ENCODE measurements around the gene GNG4.

Gene GNG4

DNA sequence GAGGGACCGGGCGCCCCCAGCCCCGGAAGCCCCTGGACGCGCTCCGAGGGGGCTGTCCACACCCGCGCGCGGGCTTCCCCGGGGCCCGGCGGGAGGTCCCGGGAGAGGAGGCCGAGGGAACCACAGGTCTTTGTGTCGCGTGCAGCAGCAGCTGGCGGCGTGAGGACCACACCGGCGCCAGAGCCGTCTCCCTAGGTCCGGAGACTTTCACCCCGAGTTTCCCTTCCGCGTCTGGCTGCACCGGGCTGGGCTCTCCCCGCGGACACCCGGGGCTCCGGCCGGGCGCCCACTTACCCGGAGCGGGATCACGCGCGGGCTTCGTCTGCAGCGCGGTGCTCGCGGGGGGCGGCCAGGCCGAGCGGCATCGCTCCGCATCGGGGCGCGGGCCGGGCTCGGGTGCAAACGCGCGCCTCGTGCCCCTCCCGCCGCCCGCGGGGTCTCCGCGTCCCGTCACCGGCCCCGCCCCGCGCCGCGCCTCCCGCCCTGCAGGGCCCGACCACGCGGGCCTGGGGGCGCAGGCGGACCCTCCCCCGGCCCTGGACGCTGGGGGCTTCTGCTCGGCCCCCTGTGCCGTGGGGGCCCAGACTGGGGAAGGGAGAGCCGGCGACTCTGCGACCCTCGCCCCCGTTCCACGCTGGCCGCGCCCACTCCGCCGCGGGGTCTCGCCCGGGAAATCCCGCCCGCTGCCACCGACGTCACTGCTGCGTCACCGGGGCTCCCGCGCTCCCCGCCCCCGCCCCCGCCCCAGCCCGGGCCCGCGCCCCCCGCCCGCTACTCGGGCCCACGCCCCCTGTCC is at the start of gene GNG4:
Gene GNG4 (minus strand): TSS at position 417 of the 796 bp plus-strand sequence. CDS start 65,946 bp downstream, outside the sequence.
- no peak for DNase-seq (ENCODE audit: low read depth)

DNA sequence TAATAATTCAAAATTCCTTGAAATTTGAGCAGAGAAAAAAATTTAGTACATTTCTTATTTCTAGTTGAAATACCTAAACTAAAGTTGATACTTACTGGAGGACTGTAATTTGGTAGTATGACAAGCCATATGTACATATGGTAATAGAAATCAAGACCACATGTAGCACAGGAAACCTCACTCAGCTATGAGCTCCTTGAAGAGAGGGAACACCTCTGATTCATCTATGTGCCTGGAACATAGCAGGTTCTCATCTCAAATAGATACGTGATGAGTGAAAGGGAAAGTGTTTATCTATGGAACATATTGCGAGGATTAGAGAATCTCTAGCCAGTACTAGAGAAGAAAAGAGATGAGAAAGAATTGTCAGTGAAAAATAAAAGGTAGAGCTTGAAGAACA is 47.9 kb upstream of the GNG4 start:
- no peak for DNase-seq (ENCODE audit: low read depth)

DNA sequence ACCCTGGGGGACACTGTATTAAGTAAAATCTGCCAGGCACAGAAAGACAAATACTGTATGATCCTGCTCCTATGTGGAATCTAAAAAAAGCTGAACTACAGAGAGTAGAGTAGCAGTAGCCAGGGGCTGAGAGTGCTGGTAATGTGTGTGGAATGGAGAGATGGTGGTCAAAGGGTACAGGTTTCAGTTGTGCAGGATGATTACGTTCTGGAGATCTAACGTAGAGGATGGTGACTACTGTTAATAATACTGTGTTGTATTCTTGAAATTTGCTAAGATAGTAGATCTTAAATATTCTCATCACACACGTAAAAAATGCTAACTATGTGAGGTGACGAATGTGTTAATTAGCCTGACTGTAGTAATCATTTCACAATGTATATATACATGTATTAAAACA is 39.8 kb upstream of the GNG4 start:
- no peak for DNase-seq (ENCODE audit: low read depth)

DNA sequence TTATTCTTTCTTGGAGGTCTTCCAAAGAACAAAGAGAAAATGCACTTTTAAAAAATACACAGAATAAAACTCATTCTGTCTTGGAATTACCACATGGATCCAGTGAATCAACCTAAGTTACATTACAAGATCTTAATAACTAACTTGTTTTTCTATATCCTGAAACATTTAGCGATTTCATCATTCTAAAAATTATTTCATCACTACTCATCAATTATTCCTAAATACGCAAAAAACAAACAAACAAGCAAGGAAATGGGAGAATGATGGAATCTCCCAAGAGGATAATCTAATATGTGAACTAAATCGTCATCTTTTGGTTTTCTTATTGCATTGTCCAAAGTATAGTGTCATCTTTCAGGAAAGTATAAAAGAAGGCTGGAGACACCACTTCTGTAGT is 38.5 kb upstream of the GNG4 start:
- no peak for DNase-seq (ENCODE audit: low read depth)

DNA sequence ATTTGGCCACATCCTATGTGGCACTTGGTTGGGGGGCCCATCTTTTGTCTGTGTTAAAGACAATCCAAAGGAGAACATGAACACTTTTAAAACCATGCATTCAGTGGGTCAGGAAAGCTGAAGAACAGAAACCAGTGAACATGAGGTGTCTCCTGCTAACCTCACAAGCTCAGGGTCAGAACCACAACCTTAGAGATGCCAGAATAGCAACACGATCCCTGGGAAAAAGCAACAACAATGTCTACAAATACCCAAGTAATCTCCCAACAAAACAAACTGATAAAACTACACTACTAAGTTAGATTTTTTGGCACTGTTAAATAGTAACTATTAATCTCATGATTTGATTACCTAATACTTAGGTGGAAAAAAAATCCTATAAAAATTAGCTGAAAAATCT is 34.1 kb upstream of the GNG4 start:
- DNase-seq (ENCODE audit: low read depth), result no peak

DNA sequence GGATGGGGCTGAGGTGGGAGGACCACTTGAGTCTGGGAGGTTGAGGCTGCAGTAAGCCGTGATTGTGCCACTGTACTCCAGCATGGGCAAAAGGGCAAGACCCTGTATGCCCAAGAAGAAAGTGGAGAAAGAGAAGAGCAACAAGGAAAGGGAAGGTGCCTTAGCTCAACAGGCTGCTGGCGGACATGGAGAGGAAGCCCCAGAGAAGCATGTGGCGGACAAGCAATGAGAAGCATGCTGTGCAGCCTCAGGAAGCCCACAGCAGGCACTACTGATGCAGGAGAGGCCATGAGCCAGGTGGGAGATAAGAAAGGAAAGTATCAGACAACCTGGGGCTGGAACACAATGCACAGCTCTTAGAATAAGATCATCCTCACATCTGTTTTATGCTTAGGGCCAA is 32.6 kb upstream of the GNG4 start:
- DNase-seq (ENCODE audit: low read depth), result no peak

DNA sequence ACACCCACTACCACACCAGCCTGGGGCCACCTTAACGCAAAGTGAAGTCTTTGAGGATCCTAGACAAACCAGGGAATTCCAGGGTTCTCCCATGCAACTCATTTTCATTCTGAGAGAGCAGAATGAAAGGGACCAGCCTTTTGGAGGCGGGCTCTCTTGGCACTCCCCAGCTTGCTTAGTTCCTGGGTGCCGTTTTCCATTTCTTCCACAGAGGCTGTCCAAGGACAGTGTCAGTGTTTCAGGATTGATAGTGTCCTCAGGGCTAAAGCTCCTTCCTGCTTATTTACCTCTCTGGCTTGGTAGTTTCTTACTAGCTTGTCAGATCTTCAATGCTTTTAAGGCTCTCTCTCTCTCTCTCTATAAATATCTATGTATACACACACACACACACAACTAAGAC is 30.1 kb upstream of the GNG4 start:
- no peak for DNase-seq (ENCODE audit: low read depth)

DNA sequence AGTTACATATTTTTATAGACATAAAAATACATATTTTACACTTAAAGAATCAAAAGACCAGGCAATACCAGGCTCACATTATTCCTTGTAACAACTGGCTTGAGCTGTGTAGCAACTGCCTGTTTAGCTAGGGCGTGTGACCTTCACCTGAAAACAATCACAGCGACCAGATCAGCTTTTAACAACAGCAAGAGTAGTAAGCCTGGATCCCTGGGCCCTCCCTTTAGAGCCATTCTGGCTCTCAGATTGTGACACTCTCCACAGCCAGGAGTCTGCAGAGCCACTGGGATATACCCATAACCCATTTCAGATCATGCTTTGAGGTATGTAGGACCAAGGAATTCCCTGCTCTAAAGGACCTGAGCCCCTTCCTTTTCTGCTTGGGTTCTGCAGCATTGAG is 29.4 kb upstream of the GNG4 start:
- no peak for DNase-seq (ENCODE audit: low read depth)

DNA sequence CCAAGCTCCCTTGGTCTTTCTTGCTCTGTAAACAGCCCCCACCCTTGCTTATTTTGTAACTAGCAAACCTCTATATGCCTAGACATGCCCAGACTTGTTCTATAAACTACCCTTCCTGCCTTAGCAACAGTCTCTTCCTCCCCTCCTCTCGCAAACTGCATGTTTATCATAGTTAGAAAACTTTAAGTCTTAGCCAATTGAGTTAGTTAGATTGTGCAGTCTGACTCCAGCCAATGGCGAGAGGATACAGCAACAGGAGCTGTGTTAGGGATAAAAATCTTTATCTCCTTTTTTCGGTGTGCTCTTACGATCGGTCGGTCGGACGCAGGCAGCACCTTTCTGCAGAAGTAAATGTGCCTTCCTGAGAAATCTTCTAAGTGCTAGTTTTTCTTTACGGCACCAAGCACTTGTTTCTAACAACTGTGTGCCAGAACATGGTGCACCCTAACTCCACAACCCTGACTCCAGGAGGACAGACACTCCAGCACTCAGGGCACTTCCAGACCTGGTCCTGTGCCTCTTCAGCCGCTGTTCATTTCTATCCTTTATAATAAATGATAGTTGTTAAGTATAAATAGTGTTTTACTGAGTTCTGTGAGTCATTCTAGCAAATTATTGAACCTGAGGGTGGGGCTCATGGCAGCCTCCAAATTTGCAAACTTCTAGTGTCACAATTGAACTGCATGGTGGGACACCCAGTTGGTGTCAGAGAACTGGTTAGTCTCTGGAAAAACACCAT is 25.7 kb upstream of the GNG4 start:
- DNase-seq (ENCODE audit: low read depth), result no peak

DNA sequence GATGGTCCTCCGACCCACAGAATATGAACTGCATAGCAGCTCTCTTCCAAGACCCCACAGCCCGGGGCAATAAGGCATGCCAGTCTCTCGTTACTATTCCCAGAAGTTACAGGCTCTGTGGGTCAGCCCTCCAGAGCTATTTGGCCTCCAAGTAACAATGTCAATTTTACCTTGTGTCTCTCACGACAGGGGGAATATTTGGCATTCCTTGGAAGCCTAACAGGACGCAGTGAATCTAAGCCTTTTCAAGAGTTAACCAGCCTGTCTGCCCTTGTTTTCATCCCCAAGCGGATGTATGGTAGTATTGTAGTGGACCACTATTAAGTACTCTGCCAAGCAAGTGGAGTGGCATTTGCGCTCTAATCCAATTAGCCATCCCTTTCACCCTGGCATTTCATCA is 24.4 kb upstream of the GNG4 start:
- DNase-seq (ENCODE audit: low read depth), result no peak

DNA sequence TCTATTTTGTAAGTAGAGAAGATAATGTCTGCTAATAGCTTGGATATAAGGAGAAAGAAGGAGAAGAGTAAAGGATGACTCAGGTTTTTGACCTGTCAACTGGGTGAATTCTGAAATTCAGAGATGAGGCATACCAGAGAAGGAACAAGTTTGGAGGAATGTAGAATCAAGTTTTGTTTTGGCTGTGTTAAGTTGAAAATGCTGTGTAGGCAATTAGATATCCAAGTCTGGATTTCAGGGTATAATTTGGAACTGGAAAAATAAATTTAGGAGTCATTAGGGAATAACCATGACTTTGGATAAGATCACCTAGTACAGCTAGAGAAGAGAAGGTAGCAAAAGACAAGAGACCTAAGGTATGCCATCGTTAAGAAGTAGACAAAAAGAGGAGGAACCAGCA is 22.4 kb upstream of the GNG4 start:
- no peak for DNase-seq (ENCODE audit: low read depth)

DNA sequence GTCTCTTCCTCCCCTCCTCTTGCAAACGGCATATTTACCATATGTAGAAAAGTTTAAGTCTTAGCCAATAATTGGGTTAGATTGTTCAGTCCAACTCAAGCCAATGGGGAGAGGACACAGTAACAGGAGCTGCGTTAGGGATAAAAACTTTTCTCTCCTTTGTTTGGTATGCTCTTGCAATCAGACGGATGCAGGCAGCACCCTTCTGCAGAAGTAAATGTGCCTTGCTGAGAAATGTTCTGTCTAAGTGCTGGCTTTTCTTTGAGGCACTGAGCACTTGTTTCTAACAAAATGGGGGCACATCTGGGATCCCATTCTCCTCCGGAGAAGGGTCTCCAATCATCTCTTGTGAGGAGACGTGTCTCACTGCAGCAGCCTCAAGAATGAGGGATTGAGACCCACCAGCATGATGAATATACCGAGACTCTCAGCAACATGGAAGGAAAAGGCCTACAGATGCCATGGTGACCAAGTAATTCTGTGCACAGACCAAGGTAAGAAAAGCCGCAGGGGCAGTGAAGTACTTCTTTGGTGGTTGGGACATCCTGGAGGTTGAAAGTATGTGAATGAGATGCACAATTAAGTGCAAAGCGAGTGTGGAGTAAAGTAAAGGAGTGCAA is 20.7 kb upstream of the GNG4 start:
- no peak for DNase-seq (ENCODE audit: low read depth)

DNA sequence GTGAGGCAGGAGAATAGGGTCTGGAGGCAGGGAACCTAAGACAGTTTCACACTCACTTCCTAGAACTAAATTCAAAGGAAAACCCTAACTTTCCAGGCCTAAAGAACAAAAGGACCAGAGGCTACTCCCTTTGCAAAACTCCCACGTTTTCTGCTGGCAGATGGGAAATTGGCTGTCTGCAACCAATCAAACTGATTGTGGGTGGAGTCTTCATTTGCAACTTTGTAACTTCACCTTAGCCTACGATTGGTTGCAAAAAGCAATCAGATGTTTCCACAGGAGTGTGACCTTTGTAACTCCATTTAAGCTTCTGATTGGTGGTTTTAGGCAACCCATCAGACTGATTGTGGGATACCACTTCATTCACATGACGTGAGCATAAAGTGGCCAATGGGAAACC is 19.7 kb upstream of the GNG4 start:
- DNase-seq (ENCODE audit: low read depth), result no peak

DNA sequence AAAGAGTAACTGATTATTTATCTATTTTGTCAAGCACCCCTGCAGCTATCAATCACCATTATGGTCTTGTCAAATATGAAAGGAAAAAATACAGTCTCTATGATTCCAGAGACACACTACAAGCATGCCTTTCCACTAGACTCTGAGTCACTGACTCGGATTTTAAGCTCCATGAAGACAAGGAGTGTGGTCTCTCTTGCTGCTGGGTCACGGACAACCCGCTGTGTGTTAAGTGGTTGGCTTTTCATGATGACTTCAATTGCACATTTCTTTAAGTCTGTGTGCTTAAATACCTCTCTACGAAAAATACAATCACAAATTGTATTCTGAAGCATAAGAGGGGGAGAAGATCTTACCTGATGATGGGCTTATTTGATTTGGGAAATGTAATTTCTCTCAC is 14.0 kb upstream of the GNG4 start:
- DNase-seq (ENCODE audit: low read depth), result no peak

DNA sequence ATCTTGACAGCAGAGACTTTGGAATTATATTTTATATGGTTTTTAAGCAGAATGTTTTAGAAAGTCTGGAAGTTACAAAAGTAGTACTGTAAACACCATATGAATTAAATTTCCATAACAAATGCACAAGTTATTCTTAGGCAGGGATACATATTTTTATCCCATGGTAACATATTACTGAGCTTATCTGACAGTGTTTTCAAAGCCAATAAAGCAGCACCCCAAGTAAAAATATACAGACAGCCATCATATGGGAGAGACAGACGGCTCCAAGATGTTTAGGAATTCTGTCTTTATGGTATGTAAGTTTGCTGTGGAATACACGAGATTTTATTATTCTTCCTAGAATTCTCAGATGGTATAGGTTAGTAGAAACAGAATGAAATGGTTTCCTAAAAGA is 12.0 kb upstream of the GNG4 start:
- DNase-seq (ENCODE audit: low read depth), result no peak

DNA sequence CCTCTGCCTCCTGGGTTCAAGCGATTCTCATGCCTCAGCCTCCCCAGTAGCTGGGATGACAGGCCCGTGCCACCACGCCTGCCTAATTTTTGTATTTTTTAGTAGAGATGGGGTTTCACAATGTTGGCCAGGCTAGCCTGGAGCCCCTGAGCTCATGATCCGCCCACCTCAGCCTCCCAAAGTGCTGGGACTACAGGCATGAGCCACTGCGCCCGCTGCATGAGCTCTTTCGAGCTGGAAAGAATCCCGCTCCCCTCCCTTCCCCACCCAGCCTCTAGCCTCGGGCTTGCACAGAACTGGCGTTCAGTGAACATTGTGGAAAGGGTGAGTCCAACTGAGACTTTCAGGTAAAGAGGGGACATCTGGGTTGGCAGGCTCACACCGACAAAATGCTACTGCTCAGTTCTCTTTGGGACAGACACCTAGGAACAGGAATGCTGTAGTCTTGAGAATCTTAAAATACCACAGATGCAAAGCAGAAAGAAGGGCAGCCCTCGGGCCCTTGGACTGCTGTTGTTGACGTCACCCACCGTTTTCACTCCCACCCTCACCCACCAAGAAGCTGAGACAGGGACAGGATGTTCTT is 9.7 kb upstream of the GNG4 start:
- DNase-seq (ENCODE audit: low read depth), result no peak

DNA sequence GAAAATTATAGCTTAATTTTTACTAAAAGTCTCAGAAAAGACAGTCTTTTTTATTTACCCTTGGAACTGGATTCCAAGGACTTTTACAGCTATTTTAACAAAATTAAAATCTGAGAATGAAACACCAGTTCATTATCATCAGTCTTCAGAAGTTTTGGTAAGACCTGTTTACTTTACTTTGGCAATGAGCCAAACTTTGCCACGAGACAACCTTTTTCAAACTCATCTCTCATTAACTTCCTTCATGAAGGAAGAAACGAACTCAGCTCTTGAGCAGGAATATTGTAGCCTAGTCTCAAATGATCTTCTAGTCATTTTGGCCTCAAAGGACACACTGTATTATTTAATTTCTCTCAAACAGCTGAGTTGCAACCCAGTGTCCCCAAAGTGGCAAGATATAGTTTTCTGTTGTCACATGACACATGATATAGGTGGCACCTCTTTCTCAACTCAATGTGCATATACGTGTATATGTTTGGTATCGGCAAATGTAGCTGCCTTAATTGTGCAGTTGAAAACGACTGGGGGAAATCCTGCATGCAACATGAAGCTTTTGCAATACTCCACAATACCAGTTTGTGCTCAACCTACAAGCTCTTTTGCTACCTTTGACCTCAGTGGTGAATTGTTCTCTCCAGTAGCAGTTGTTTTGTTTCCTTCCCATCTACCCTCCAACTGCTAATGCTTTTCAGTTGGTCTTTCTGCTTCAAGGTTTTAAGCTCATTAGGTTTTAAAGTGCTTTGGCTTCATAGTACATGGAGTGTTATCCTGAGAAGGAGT is 8.4 kb upstream of the GNG4 start:
- no peak for DNase-seq (ENCODE audit: low read depth)

DNA sequence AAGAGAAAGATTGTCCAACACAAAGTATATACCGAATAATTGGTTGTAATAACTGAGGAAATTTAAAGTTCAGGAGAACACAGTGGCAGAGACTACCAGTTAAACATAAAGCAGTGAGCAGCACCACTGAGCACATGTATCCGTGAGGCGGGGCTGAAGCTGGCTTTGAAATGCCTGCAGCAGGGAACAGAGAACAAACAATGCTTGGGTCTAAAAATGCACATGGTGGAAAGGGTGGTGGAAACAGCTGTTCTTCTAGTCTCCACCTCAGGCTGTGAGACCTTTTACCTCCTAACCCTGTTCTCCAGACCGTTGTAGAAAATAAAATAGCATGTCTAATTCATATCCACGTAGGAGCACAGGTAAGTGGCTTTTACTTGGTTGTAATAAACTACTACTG is 7.7 kb upstream of the GNG4 start:
- no peak for DNase-seq (ENCODE audit: low read depth)

DNA sequence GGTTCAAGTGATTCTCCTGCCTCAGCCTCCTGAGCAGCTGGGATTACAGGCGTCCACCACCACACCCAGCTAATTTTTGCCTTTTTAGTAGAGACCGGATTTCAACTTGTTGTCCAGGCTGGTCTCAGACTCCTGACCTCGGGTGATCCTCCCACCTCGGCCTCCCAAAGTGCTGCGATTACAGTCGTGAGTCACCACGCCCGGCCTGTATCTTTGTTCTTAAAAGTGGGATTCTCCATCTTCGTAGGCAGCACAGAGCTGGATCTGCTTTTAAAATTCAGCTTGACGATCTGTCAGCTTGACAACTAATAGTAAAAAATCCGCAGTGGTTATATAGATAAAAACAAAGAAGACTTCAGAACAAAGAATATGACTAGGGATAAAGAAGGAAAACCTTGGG is 2.8 kb upstream of the GNG4 start:
- DNase-seq (ENCODE audit: low read depth), result no peak

DNA sequence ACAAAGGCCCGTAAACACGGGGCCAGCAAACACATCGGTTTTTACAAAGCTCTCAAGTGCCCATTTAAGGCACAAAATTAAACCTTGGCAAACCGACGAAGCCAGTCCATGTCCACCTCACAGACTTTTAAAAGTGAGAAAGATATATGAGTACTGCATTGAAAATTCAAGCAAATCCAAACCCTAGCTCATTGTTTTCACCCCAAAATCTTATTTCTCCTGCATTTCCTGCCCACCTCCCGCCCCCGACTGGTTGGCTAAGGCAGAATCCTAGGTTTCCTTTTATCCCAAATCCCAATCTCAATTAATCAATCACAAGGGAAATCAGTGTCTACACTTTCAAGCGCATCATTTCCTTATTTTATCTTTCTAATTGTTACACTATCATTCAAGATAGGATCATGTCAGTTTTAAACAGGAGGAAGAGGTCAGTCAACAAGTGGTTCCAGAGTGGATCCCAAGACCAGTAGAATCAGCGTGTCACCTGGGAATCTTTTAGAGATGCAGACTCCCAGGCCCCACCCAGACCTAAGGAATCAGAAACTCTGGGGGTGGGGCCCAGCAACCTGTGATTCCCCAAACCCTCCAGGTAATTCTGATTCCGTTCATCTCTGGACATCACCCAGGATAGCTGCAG is 1.7 kb upstream of the GNG4 start:
- no peak for DNase-seq (ENCODE audit: low read depth)

DNA sequence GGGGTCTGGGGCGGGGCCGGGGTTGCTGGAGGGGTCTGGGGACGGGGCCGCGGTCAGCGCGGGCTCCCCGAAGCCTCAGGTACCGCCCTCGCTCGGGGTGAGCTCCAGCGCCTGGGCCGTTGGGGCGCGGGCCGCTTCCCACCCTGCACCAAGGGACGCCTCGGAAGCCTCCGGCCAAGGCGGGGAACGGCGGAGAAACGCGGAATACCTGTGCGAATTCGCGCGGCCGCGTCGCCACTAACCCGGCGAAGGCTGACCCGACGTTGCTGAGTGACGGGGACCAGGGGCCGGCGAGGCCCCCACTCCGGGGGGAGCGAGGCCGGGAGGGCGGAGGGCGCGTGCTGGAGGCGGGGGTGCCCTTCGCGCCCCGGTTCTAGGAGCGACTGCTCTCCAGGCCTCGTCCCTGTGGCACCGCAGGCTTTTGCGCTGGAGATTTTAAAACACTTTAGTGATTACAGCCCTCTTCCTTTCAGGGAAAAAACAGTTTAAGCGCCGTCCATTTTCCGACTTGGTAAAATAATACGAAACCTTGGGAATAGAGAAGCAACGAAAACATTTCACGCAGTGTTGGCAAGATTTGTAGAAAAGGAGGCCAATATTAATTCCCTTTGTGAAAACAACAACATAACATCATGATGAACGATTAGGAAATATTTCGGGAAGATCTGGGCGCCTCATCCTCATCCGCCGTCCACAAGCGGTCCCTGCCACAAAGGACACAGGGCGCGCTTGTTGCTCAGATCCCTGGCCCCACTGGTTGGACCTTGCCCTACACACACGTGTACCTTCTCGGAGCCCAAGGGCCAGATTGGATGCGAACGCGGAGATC is 971 bp upstream of the GNG4 start:
- no peak for DNase-seq (ENCODE audit: low read depth)
